Gastrocnemius medialis (tissue), 4 donors: Measurements from ENCODE around the gene SUPT20HL2.
"Not testable (repeated sequence)": the region's sequence is repeated elsewhere in the genome, so short reads cannot be mapped to it uniquely, and the experiment has no call there.

ENCODE experiments used
- CTCF ChIP-seq, 5 experiments: fragments of 450-650 bp in 3 of 5; fragments of 200-600 bp in 2 of 5; sonication (generic) in 2 of 5; IDR thresholded peaks in 4 of 5; conservative IDR thresholded peaks in 1 of 5; 1 replicate in 4 of 5; 2 replicates in 1 of 5; pipeline ENCODE4 v1.5.1; 2016 to 2019; ENCODE audit warnings: antibody characterized with exemption in 5 of 5, mild to moderate bottlenecking in 3 of 5, moderate library complexity in 3 of 5
- POLR2A ChIP-seq, 2 donors: fragments of 450-650 bp; IDR thresholded peaks; one replicate each; pipeline ENCODE4 v1.6.1; 2017; ENCODE audit warnings: antibody characterized with exemption in 2 of 2, mild to moderate bottlenecking in 2 of 2, moderate library complexity in 2 of 2

- not testable (repeated sequence) for TF ChIP-seq CTCF (IDR thresholded peaks at IDR 0.05 in 4 of 5, conservative IDR thresholded peaks at IDR 0.05 in 1 of 5); POLR2A (IDR thresholded peaks at IDR 0.05)
These were observed 2.2 kb downstream of the SUPT20HL2 start for GRCh38 chrX:24311507-24312248.
